Neural crest cell (in vitro differentiated cells): ENCODE measurements around the gene RARG. TPM values are rescaled to one million over a fixed set of nuclear protein-coding genes. Genes with fewer than 3 reads are reported as not detected.

Source experiments
- DNase-seq: peaks from one replicate; pipeline ENCODE4 v3.0.0; 2021; ENCODE audit warnings: low read depth, mixed read lengths, low spot score
- H3K27ac Mint-ChIP-seq: one replicate; pipeline ENCODE4 v1.8.0; 2021; ENCODE audit warnings: mild to moderate bottlenecking, mixed read lengths; ENCODE audit not compliant: unreplicated experiment
- H3K27me3 Mint-ChIP-seq: 2 replicates; pipeline ENCODE4 v1.8.0; 2021; ENCODE audit warnings: low read depth, mild to moderate bottlenecking, mixed read lengths
- H3K36me3 Mint-ChIP-seq: 2 replicates; pipeline ENCODE4 v1.8.0; 2021; ENCODE audit warnings: low read depth, mild to moderate bottlenecking, mixed read lengths
- H3K4me1 Mint-ChIP-seq: 2 replicates; pipeline ENCODE4 v1.8.0; 2021; ENCODE audit warnings: mixed read lengths
- H3K4me3 Mint-ChIP-seq: one replicate; pipeline ENCODE4 v1.8.0; 2021; ENCODE audit warnings: mild to moderate bottlenecking, mixed read lengths
- H3K9me3 Mint-ChIP-seq: 2 replicates; pipeline ENCODE4 v1.8.0; 2021; ENCODE audit warnings: mixed read lengths
- total RNA-seq: library from RNA; stranded (reverse); gene quantifications from 2 replicates; pipeline ENCODE4 v1.2.1, GENCODE V29; 2021
- TF ChIP-seq, protein P1 (sequence below): fragments of 200-600 bp; sonication (generic); conservative IDR thresholded peaks from 2 replicates; pipeline ENCODE4 v1.5.0; 2021; ENCODE audit warnings: antibody characterized with exemption, mild to moderate bottlenecking

The RARG gene
- total RNA-seq, 1 donor from 2014 or later, result 5.4 TPM

DNA sequence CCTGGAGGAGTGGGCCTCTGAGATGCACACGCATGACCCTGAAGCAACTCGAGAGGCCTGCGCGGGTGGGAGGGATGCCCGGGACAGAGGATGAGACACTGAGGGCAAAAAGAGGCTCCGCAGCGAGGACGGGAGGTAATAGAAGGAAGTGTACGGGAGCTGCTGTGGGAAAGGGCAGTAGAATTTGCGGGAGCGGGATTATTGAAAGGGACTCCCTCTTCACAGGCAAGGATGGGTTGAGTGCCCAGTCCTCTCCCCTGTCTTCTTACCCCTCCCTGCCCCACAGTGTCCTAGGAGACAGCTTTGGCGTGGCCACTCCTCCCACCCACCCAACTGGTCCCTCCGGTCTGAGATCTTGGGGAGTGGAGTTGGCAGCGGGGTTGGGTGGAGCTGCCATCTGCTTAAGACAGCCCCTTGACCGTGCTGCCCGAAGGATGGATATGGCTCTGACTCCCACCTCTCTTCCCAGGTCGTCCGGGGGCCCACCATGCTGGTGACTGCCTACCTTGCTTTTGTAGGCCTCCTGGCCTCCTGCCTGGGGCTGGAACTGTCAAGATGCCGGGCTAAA, 20.4 kb upstream of the RARG start:
- no peaks in the 10 kb centered on the region for H3K36me3 Mint-ChIP-seq
- peaks cover 28% of the 10 kb centered on the region for H3K4me1 Mint-ChIP-seq
- TF ChIP-seq, protein P1, sequence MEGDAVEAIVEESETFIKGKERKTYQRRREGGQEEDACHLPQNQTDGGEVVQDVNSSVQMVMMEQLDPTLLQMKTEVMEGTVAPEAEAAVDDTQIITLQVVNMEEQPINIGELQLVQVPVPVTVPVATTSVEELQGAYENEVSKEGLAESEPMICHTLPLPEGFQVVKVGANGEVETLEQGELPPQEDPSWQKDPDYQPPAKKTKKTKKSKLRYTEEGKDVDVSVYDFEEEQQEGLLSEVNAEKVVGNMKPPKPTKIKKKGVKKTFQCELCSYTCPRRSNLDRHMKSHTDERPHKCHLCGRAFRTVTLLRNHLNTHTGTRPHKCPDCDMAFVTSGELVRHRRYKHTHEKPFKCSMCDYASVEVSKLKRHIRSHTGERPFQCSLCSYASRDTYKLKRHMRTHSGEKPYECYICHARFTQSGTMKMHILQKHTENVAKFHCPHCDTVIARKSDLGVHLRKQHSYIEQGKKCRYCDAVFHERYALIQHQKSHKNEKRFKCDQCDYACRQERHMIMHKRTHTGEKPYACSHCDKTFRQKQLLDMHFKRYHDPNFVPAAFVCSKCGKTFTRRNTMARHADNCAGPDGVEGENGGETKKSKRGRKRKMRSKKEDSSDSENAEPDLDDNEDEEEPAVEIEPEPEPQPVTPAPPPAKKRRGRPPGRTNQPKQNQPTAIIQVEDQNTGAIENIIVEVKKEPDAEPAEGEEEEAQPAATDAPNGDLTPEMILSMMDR, result no peak
- no peaks in the 10 kb centered on the region for H3K9me3 Mint-ChIP-seq
- peak overlapping the region; percentile 95 for H3K27ac Mint-ChIP-seq
- no peaks in the 10 kb centered on the region for H3K27me3 Mint-ChIP-seq
- H3K4me3 Mint-ChIP-seq, result peak overlapping the region; percentile 95
- DNase-seq, result no peak

DNA sequence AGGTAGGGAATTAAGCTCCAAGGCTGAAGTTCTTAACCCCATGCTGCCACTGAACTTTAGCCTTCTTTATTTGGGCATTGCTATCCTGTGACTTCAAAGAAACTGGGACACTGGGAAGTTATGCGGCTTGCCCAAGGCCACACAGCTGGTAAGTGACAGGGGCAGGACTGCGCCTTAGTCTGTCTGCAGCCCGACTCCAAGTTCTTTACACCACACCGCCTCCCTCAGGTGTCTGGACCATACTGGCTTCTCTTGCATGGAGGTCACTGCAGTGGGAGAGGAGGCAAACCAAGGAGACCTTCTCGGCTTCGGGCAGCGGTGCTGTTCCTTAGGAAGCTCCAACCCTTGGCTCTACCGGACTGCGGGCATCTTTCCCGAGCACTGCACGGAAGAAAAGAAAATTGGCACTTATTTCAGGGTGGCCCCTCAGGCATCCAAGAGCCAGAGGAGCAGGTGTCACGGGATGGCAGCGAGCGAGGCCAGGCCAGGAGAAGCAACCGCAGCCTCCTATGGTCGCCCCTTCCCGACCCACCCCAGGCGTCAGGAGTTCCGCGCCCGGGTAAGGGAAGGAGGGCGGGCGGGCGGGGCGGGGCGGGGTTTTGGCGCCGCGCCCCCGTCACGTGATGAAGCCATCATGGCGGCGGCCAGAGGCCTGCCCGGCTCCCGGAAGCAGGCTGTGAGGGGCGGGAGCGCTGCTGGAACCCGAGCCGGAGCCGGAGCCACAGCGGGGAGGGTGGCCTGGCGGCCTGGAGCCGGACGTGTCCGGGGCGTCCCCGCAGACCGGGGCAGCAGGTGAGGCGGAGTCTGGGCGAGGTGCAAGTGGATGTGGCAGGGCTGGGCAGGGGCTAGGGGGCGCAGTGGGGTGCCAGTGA, 19.7 kb upstream of the RARG start:
- DNase-seq, result peak; percentile 64
- peaks cover 28% of the 10 kb centered on the region for H3K4me1 Mint-ChIP-seq
- H3K4me3 Mint-ChIP-seq, result peak overlapping the region; percentile 95
- TF ChIP-seq, protein P1, result peak; percentile 46
- H3K27ac Mint-ChIP-seq, result peak overlapping the region; percentile 95
- H3K36me3 Mint-ChIP-seq, result no peaks in the 10 kb centered on the region
- no peaks in the 10 kb centered on the region for H3K27me3 Mint-ChIP-seq
- no peaks in the 10 kb centered on the region for H3K9me3 Mint-ChIP-seq

DNA sequence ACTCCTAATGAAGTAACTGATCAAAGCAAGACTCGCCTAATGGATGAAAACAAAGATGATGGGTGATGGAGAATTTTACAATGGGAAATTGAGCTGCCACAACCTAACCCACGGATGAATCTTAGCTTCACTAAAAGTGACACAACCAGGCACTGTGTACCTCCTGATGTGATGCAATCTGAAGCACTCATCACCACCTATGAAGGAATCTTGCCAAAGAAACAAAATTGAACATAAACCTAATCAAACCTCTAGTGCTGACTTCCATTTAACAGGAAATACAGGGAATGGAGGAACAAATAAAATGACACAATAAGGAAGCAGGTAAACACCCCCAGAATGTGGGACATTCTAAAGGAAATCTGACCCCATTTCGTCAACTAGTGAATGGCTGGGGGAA, 13.3 kb upstream of the RARG start:
- H3K4me3 Mint-ChIP-seq, result no peak overlapping the region
- H3K27ac Mint-ChIP-seq, result no peak overlapping the region
- H3K9me3 Mint-ChIP-seq, result no peaks in the 10 kb centered on the region
- no peak for DNase-seq
- no peaks in the 10 kb centered on the region for H3K27me3 Mint-ChIP-seq
- TF ChIP-seq, protein P1, result no peak
- no peaks in the 10 kb centered on the region for H3K36me3 Mint-ChIP-seq
- H3K4me1 Mint-ChIP-seq, result peaks cover 21% of the 10 kb centered on the region

DNA sequence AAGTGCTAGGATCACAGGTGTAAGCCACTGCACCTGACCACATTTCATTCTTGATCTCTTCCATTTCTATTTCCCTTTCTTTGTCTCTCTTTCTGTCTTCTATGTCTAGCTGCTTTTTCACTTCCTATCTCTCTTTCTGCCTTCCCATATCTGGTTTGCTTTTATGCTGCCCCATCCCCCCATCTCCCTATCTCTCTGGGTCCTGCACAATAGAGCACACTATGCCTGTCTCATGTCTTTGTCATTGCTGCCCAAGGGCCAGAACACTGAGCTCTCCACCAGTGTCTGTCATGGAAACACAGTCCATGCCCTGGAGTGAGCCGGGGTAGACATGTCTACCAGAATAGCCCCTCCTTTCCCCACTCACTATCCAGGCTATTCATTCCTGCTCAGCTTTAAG, 12.3 kb upstream of the RARG start:
- TF ChIP-seq, protein P1, result no peak
- H3K36me3 Mint-ChIP-seq, result no peaks in the 10 kb centered on the region
- H3K4me3 Mint-ChIP-seq, result no peak overlapping the region
- peaks cover 21% of the 10 kb centered on the region for H3K4me1 Mint-ChIP-seq
- DNase-seq, result no peak
- H3K9me3 Mint-ChIP-seq, result no peaks in the 10 kb centered on the region
- peak overlapping the region; percentile 85 for H3K27ac Mint-ChIP-seq
- peaks cover 3% of the 10 kb centered on the region for H3K27me3 Mint-ChIP-seq

DNA sequence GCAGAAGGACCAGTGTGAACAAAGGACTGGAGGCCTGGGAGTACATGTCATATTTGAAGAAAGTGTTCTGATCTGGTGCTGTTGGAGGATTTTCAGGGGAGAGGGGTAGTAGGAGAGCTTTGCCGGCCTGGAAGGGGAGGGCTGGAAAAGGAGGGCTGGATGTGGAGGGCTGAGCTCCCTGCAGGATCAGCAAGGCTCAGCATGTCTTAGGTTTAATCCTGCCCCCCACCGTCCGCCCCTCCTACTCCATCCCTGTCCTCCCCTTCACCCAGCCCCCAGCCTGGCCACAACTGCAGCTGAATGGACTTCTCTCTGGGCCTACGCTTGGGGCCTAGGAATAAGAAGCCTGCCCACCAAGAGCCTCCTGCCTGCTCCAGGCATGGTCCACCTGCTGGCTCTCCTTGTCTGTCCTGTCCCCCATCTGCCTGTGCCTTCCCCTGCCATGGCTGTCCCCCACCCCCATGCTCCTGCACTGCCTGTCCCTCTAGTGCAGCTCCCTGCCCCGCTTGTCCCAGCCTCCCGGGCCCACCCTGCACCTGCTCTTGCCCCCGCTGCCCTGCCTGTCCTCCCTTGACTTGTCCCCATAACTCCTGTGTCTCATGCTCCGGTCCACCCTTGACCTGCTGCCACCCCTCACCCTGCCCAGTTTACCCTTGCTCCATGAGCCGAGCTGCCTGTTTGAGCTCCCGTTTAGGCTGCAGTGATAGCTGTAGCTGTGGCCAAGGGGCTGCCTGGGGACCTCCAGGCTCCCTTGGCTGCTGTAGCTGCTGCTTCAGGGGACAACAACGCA, 9.8 kb upstream of the RARG start:
- peak overlapping the region; percentile 15 for H3K27ac Mint-ChIP-seq
- TF ChIP-seq, protein P1, result no peak
- H3K27me3 Mint-ChIP-seq, result peaks cover 6% of the 10 kb centered on the region
- no peak for DNase-seq
- H3K4me1 Mint-ChIP-seq, result peaks cover 21% of the 10 kb centered on the region
- H3K36me3 Mint-ChIP-seq, result no peaks in the 10 kb centered on the region
- H3K4me3 Mint-ChIP-seq, result no peak overlapping the region
- H3K9me3 Mint-ChIP-seq, result no peaks in the 10 kb centered on the region
